Mesenchymal stem cell (in vitro differentiated cells and primary cell): ENCODE data around the gene RPH3AL.
A peak's percentile ranks its signal among the peaks of the same experiment; 100 is the strongest.

Experiments
- DNase-seq: peaks from one replicate; pipeline ENCODE4 v3.0.0-alpha.2; 2013
- H2AFZ ChIP-seq: one replicate; pipeline ENCODE4 v1.6.1; 2013; ENCODE audit warnings: low read depth, mild to moderate bottlenecking, control low read depth, inconsistent platforms, low read length, moderate library complexity
- H2AK5ac ChIP-seq: 2 replicates; pipeline ENCODE4 v1.6.1; 2013; ENCODE audit warnings: low read length, moderate library complexity, mild to moderate bottlenecking, inconsistent platforms; ENCODE audit not compliant: severe bottlenecking
- H2BK120ac ChIP-seq: one replicate; pipeline ENCODE4 v1.6.1; 2013; ENCODE audit warnings: low read depth, mild to moderate bottlenecking, inconsistent platforms, low read length, moderate library complexity
- H2BK12ac ChIP-seq, 2 experiments: one replicate each; pipeline ENCODE4 v1.6.1; 2013; ENCODE audit warnings: inconsistent platforms in 2 of 2, low read length in 2 of 2, mild to moderate bottlenecking in 2 of 2, moderate library complexity in 2 of 2, control low read depth in 1 of 2
- H2BK15ac ChIP-seq: one replicate; pipeline ENCODE4 v1.6.1; 2013; ENCODE audit warnings: mild to moderate bottlenecking, low read depth, inconsistent platforms; ENCODE audit not compliant: poor library complexity, severe bottlenecking
- H2BK5ac ChIP-seq: 2 replicates; pipeline ENCODE4 v1.6.1; 2013; ENCODE audit warnings: low read depth, mild to moderate bottlenecking, low read length, control low read depth, inconsistent platforms; ENCODE audit not compliant: poor library complexity, severe bottlenecking
- H3K14ac ChIP-seq, 2 experiments: one replicate each; pipeline ENCODE4 v1.6.1; 2013; ENCODE audit warnings: inconsistent platforms in 2 of 2, low read length in 2 of 2, control low read depth in 1 of 2, mild to moderate bottlenecking in 1 of 2, moderate library complexity in 1 of 2
- H3K18ac ChIP-seq, 2 experiments: one replicate each; pipeline ENCODE4 v1.6.1; 2013; ENCODE audit warnings: inconsistent platforms in 2 of 2, low read length in 2 of 2, control low read depth in 1 of 2, low read depth in 1 of 2, mild to moderate bottlenecking in 1 of 2
- H3K23ac ChIP-seq, 2 experiments: one replicate each; pipeline ENCODE4 v1.6.1; 2013; ENCODE audit warnings: inconsistent platforms in 2 of 2, low read length in 2 of 2, mild to moderate bottlenecking in 2 of 2, moderate library complexity in 2 of 2, control low read depth in 1 of 2
- H3K27ac ChIP-seq: 2 replicates; pipeline ENCODE4 v1.5.1; 2013; ENCODE audit warnings: mild to moderate bottlenecking, moderate library complexity, low read length, control low read depth, inconsistent platforms; ENCODE audit not compliant: poor library complexity, severe bottlenecking
- H3K27me3 ChIP-seq, 2 experiments: 2 replicates each; pipeline versions ENCODE4 v1.6.1 to v1.7.0; 2013; ENCODE audit warnings: low read length in 2 of 2, mild to moderate bottlenecking in 2 of 2, moderate library complexity in 2 of 2, control low read depth in 1 of 2, inconsistent platforms in 1 of 2; ENCODE audit not compliant: control insufficient read depth in 1 of 2, insufficient read depth in 1 of 2
- H3K36me3 ChIP-seq, 2 experiments: 2 replicates each; pipeline versions ENCODE4 v1.6.1 to v1.7.0; 2013; ENCODE audit warnings: low read length in 2 of 2, control low read depth in 1 of 2, inconsistent platforms in 1 of 2, low read depth in 1 of 2, mild to moderate bottlenecking in 1 of 2; ENCODE audit not compliant: insufficient read depth in 2 of 2, control insufficient read depth in 1 of 2
- H3K4ac ChIP-seq, 2 experiments: one replicate each; pipeline ENCODE4 v1.6.1; 2013; ENCODE audit warnings: inconsistent platforms in 2 of 2, low read length in 2 of 2, mild to moderate bottlenecking in 2 of 2, moderate library complexity in 2 of 2, control low read depth in 1 of 2, low read depth in 1 of 2
- H3K4me1 ChIP-seq: 2 replicates; pipeline ENCODE4 v1.6.1; 2013; ENCODE audit warnings: low read depth, low read length, control low read depth; ENCODE audit not compliant: control insufficient read depth, insufficient read depth
- H3K4me2 ChIP-seq: 2 replicates; pipeline ENCODE4 v1.6.1; 2013; ENCODE audit warnings: low read length, mild to moderate bottlenecking, inconsistent platforms; ENCODE audit not compliant: poor library complexity, severe bottlenecking
- H3K4me3 ChIP-seq, 2 experiments: 2 replicates each; pipeline versions ENCODE4 v1.5.1 to v1.7.0; 2013; ENCODE audit warnings: low read length in 2 of 2, mild to moderate bottlenecking in 2 of 2, control low read depth in 1 of 2, low read depth in 1 of 2; ENCODE audit not compliant: insufficient read depth in 1 of 2
- H3K79me1 ChIP-seq: replicated peaks from 2 replicates; pipeline ENCODE4 v1.6.1; 2013; ENCODE audit warnings: mild to moderate bottlenecking, control low read depth, low read length, inconsistent platforms; ENCODE audit not compliant: poor library complexity, severe bottlenecking
- H3K9ac ChIP-seq: 2 replicates; pipeline ENCODE4 v1.7.0; 2013; ENCODE audit warnings: mild to moderate bottlenecking, low read length, moderate library complexity
- H3K9me3 ChIP-seq: 2 replicates; pipeline ENCODE4 v1.7.0; 2013; ENCODE audit warnings: mild to moderate bottlenecking, low read length; ENCODE audit not compliant: control insufficient read depth
- H4K8ac ChIP-seq: one replicate; pipeline ENCODE4 v1.6.1; 2013; ENCODE audit warnings: inconsistent platforms, mild to moderate bottlenecking, low read length, moderate library complexity
- H4K91ac ChIP-seq: one replicate; pipeline ENCODE4 v1.6.1; 2013; ENCODE audit warnings: mild to moderate bottlenecking, low read length, inconsistent platforms
- WGBS: methylation state at CpG from one replicate; pipeline ENCODE4 v1.1.7; 2013; ENCODE audit warnings: mixed read lengths; 5-methylcytosine and 5-hydroxymethylcytosine counted together

The RPH3AL gene

DNA sequence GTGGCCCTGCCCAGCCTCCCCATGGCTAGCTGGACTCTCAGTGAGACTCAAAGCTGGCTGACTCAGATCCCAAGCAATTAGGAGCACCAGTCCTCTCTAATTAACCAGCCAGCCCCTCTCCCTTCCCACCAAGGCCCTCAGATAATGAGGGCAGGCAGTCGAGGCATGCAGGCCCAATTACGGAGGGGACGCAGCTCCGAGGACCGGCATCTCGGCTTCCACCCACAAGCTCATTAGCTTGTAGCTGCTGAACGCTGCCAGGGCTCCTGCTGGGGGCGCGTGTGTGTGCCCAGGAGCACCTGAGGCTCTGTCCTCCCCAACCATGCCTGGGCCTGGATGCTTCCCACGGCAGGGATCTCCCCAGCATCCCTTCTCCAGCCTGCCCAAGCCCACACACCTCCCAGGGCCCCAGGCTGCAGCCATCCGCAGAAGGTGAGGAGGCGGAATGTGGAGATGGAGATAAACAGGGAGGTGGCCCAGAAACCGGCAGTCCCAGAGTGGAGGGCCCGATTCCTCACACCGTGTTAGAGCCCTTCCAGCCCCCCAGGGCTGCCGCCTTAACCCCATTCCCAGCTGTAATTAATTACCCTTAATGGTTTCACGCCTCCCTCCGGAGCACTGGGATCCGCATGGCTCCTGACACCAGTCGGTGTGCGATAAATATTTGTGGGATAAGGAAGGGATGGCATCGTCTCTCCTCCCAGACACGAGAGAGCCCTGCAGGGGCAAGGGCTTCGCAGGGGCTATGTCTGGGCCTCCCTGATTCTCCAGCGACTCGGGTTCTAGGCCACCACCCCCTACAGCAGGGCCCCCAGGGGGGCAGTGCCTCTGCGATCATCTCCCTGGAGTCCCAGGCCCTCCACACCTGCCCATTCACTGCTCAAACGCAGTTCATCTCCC, 42.2 kb downstream of the RPH3AL start:
- no peak overlapping the region for H2BK15ac ChIP-seq
- H2AK5ac ChIP-seq: no peak overlapping the region
- H3K27me3 ChIP-seq: peaks cover 0 to 20% of the 10 kb centered on the region in 2 experiments
- H2BK120ac ChIP-seq: no peak overlapping the region
- no peak overlapping the region for H3K18ac ChIP-seq
- no peak overlapping the region for H4K91ac ChIP-seq
- no peak overlapping the region for H3K4ac ChIP-seq
- peaks cover 15% of the 10 kb centered on the region for H3K4me1 ChIP-seq
- no peak for DNase-seq
- H3K14ac ChIP-seq: no peak overlapping the region
- H4K8ac ChIP-seq: no peak overlapping the region
- peaks cover 0 to 25% of the 10 kb centered on the region in 2 experiments for H3K36me3 ChIP-seq
- no peak overlapping the region for H2BK12ac ChIP-seq
- 68% methylated on average over 25 of the region's 28 CpGs for WGBS
- no peaks in the 10 kb centered on the region for H3K79me1 ChIP-seq
- no peak overlapping the region for H3K23ac ChIP-seq
- no peaks in the 10 kb centered on the region for H3K9me3 ChIP-seq
- no peak overlapping the region for H3K4me2 ChIP-seq
- H3K4me3 ChIP-seq: no peak overlapping the region
- no peak overlapping the region for H2AFZ ChIP-seq
- H3K27ac ChIP-seq: no peak overlapping the region
- no peak overlapping the region for H2BK5ac ChIP-seq
- no peak overlapping the region for H3K9ac ChIP-seq

DNA sequence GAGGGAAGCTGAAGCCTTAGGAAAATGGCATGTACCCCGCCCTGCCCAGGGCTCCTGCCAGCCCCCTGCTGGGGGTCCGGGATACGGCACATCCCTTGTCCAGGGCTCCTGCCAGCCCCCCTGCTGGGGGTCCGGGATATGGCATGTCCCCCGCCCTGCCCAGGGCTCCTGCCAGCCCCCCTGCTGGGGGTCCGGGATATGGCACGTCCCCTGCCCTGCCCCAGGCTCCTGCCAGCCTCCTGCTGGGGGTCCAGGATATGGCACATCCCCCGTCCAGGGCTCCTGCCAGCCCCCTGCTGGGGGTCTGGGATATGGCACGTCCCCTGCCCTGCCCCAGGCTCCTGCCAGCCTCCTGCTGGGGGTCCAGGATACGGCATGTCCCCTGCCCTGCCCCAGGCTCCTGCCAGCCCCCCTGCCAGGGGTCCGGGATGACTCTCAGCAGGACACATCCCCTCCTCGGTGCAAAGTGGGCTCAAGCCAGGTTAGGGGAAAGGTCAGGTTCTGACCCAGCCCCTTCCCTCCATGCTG, 43.2 kb downstream of the RPH3AL start:
- WGBS: 44% methylated on average over 12 of the region's 12 CpGs
- H3K14ac ChIP-seq: no peak overlapping the region
- no peak overlapping the region for H3K23ac ChIP-seq
- H3K4me3 ChIP-seq: no peak overlapping the region
- no peaks in the 10 kb centered on the region for H3K9me3 ChIP-seq
- H4K8ac ChIP-seq: no peak overlapping the region
- DNase-seq: peak; percentile 46
- H2BK15ac ChIP-seq: no peak overlapping the region
- H3K27ac ChIP-seq: no peak overlapping the region
- no peak overlapping the region for H3K4me2 ChIP-seq
- no peak overlapping the region for H3K18ac ChIP-seq
- no peak overlapping the region for H2AK5ac ChIP-seq
- no peaks in the 10 kb centered on the region for H3K79me1 ChIP-seq
- no peak overlapping the region for H2BK12ac ChIP-seq
- H2BK120ac ChIP-seq: no peak overlapping the region
- peaks cover 21% of the 10 kb centered on the region for H3K4me1 ChIP-seq
- no peak overlapping the region for H3K4ac ChIP-seq
- H2AFZ ChIP-seq: no peak overlapping the region
- no peak overlapping the region for H3K9ac ChIP-seq
- no peak overlapping the region for H4K91ac ChIP-seq
- H3K36me3 ChIP-seq: peaks cover 0 to 21% of the 10 kb centered on the region in 2 experiments
- H2BK5ac ChIP-seq: no peak overlapping the region
- H3K27me3 ChIP-seq: peaks cover 0 to 21% of the 10 kb centered on the region in 2 experiments

DNA sequence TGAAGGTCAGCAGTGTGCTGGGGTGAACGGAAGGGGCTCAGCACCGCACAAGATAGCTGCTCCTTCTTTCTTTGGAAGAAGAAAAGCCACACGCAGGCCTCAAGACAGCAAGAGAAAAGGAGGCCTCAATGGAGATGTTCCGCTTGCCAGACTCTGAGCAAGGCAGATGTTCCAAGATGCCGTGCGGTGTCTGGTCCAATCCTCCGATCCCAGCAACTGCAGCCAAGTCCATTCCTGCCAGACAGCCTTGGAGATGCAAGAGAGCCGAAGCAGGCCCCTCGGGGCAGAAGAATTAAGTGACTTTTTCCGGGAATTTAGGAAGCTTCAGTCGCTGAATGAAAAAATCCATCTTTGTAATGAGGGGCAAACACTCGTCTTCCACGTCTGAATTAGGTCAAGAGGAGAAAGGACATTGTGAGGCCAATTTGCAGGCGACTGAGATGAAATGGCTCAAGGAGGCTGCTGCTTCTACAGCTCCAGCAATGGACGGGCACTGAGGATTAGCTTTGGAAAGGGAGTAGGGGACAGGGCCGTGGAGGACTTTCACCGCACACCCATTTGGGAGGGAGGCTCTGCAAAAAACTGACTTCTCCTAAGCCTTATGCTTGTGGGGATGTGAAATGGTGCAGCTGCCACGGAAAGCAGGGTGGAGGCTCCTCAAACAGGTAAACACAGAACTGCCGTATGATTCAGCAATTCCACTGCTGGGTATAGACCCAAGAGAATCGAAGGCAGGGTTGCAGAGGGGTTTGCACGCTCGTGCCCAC, 44.7 kb downstream of the RPH3AL start:
- Histone ChIP-seq H3K4me1 (peaks cover 24% of the 10 kb centered on the region), H3K79me1 (no peaks in the 10 kb centered on the region), H3K4ac (no peak overlapping the region), H2BK12ac (no peak overlapping the region), H3K4me3 (no peak overlapping the region), H3K9ac (no peak overlapping the region), H2BK5ac (no peak overlapping the region), H3K27me3 (peaks cover 0 to 31% of the 10 kb centered on the region in 2 experiments), H3K23ac (no peak overlapping the region), H3K4me2 (no peak overlapping the region), H2BK15ac (no peak overlapping the region), H4K91ac (peak overlapping the region; percentile 20), H3K27ac (no peak overlapping the region), H3K9me3 (no peaks in the 10 kb centered on the region), H2BK120ac (no peak overlapping the region), H4K8ac (no peak overlapping the region), H3K18ac (no peak overlapping the region), H3K36me3 (peaks cover 0 to 17% of the 10 kb centered on the region in 2 experiments), H2AFZ (no peak overlapping the region), H3K14ac (no peak overlapping the region), H2AK5ac (no peak overlapping the region)
- 92% methylated on average over 22 of the region's 22 CpGs for WGBS
- no peak for DNase-seq

DNA sequence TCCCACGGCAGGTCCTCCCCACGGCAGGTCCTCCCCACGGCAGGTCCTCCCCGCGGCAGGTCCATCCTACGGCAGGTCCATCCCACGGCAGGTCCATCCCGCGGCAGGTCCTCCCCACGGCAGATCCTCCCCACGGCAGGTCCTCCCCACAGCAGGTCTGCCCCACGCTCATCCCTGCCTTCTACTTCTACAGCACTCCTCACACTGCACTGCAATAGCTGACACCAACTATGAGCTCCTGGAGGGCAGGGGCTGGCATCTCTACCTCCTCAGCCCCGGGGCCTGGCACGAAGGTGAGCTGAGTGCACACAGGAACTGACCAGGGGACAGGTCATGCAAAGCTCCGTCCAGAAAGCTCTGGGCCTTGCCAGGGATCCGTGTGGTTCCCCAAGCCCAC, 45.3 kb downstream of the RPH3AL start:
- Histone ChIP-seq H2AFZ (no peak overlapping the region), H4K91ac (no peak overlapping the region), H3K36me3 (peaks cover 0 to 14% of the 10 kb centered on the region in 2 experiments), H3K23ac (no peak overlapping the region), H2BK15ac (no peak overlapping the region), H3K9ac (no peak overlapping the region), H3K79me1 (no peaks in the 10 kb centered on the region), H3K4ac (no peak overlapping the region), H3K14ac (no peak overlapping the region), H3K4me2 (no peak overlapping the region), H3K9me3 (no peaks in the 10 kb centered on the region), H2AK5ac (no peak overlapping the region), H2BK5ac (no peak overlapping the region), H4K8ac (no peak overlapping the region), H3K18ac (no peak overlapping the region), H3K27ac (no peak overlapping the region), H2BK12ac (no peak overlapping the region), H3K27me3 (peaks cover 0 to 35% of the 10 kb centered on the region in 2 experiments), H2BK120ac (no peak overlapping the region), H3K4me1 (peaks cover 24% of the 10 kb centered on the region), H3K4me3 (no peak overlapping the region)
- DNase-seq: no peak
- 88% methylated on average over 16 of the region's 16 CpGs for WGBS
